Calu3 (cell line): Measurements from ENCODE around the gene GRID2. TPM values are rescaled to one million over a fixed set of nuclear protein-coding genes. Genes with fewer than 3 reads are reported as not detected.
A peak's percentile ranks its signal among the peaks of the same experiment; 100 is the strongest.
"Not testable (repeated sequence)": the region's sequence is repeated elsewhere in the genome, so short reads cannot be mapped to it uniquely, and the experiment has no call there.

Experiments used
- BruUV-seq: library from RNA; stranded (reverse); fragments of 400-500 nt; replicated peaks from 2 replicates; lab custom pipeline; 2021; lab: Mats Ljungman, UMichigan
- CTCF ChIA-PET: fragments of 300-600 bp; sonication (Branson Sonifier 250); formaldehyde crosslinking; loops from one replicate; lab custom pipeline; 2022; ENCODE audit warnings: antibody characterized with exemption; lab: Charles Lee
- DNase-seq: peaks from one replicate; pipeline ENCODE4 v3.0.0; 2022
- H3K27ac Mint-ChIP-seq: one replicate; pipeline ENCODE4 v1.8.0; 2022; ENCODE audit warnings: mixed read lengths; ENCODE audit not compliant: unreplicated experiment
- H3K27me3 Mint-ChIP-seq: one replicate; pipeline ENCODE4 v1.8.0; 2022; ENCODE audit warnings: mixed read lengths; ENCODE audit not compliant: unreplicated experiment
- H3K36me3 Mint-ChIP-seq: one replicate; pipeline ENCODE4 v1.8.0; 2022; ENCODE audit warnings: mild to moderate bottlenecking, moderate library complexity, mixed read lengths; ENCODE audit not compliant: insufficient read depth, unreplicated experiment
- H3K4me1 Mint-ChIP-seq: one replicate; pipeline ENCODE4 v1.8.0; 2022; ENCODE audit warnings: mild to moderate bottlenecking, low read depth, mixed read lengths; ENCODE audit not compliant: unreplicated experiment
- H3K4me3 Mint-ChIP-seq: one replicate; pipeline ENCODE4 v1.8.0; 2022; ENCODE audit warnings: mild to moderate bottlenecking, low read depth, moderate library complexity, mixed read lengths; ENCODE audit not compliant: unreplicated experiment
- H3K9me3 Mint-ChIP-seq: one replicate; pipeline ENCODE4 v1.8.0; 2022; ENCODE audit warnings: low read depth, mixed read lengths; ENCODE audit not compliant: unreplicated experiment
- CTCF ChIP-seq: fragments of 200-600 bp; IDR thresholded peaks from one replicate; pipeline ENCODE4 v1.8.0; 2022; ENCODE audit warnings: antibody characterized with exemption; ENCODE audit not compliant: unreplicated experiment
- intact Hi-C: fragments of 100-400 bp; cut with micrococcal nuclease; formaldehyde crosslinking; loops from one replicate; pipeline ENCODE4 v1.10.0; 2022; ENCODE audit not compliant: unreplicated experiment
- total RNA-seq: library from RNA; stranded (reverse); gene quantifications from 2 replicates; pipeline ENCODE4 v1.2.3, GENCODE V29; 2022

Gene GRID2
- total RNA-seq, 1 experiment from 2014 or later: not detected

GRCh38 chr4:93355411-93355810, 1051.6 kb downstream of the GRID2 start:
- peak; percentile 14 for DNase-seq
- Mint-ChIP-seq H3K36me3 (peaks cover 4% of the 10 kb centered on the region), H3K27ac (peak overlapping the region; percentile 26), H3K27me3 (no peaks in the 10 kb centered on the region), H3K4me1 (peaks cover 9% of the 10 kb centered on the region), H3K9me3 (no peaks in the 10 kb centered on the region), H3K4me3 (peak overlapping the region; percentile 19)
- BruUV-seq: no TSS peak
- intact Hi-C loops: no loop called here
- CTCF ChIA-PET: no interaction called here
- TF ChIP-seq CTCF: no peak

- no TSS peak for BruUV-seq
- intact Hi-C loops: no loop called here
- Mint-ChIP-seq H3K27ac (no peak overlapping the region), H3K9me3 (no peaks in the 10 kb centered on the region), H3K36me3 (peaks cover 4% of the 10 kb centered on the region), H3K4me1 (peaks cover 9% of the 10 kb centered on the region), H3K27me3 (no peaks in the 10 kb centered on the region), H3K4me3 (no peak overlapping the region)
- DNase-seq: no peak
- CTCF ChIA-PET: no interaction called here
- TF ChIP-seq CTCF: no peak
Observed at GRCh38 chr4:93359586-93359985, 1055.8 kb downstream of the GRID2 start.

- H3K4me1 Mint-ChIP-seq, BruUV-seq, CTCF ChIA-PET, H3K27me3 Mint-ChIP-seq, H3K4me3 Mint-ChIP-seq, intact Hi-C loops, H3K27ac Mint-ChIP-seq, H3K9me3 Mint-ChIP-seq, H3K36me3 Mint-ChIP-seq, DNase-seq: not testable (repeated sequence)
Observed at GRCh38 chr4:93366169-93366755, 1062.5 kb downstream of the GRID2 start.

GRCh38 chr4:93368968-93369367, 1065.2 kb downstream of the GRID2 start:
- Mint-ChIP-seq H3K4me1 (no peaks in the 10 kb centered on the region), H3K36me3 (no peaks in the 10 kb centered on the region), H3K27ac (no peak overlapping the region), H3K27me3 (no peaks in the 10 kb centered on the region), H3K9me3 (peaks cover 8% of the 10 kb centered on the region), H3K4me3 (no peak overlapping the region)
- no peak for DNase-seq
- CTCF ChIA-PET: no interaction called here
- BruUV-seq: no TSS peak
- intact Hi-C loops: no loop called here
- no peak for TF ChIP-seq CTCF

- TF ChIP-seq CTCF: no peak
- no peak for DNase-seq
- no TSS peak for BruUV-seq
- Mint-ChIP-seq H3K36me3 (no peaks in the 10 kb centered on the region), H3K9me3 (peaks cover 8% of the 10 kb centered on the region), H3K4me3 (no peak overlapping the region), H3K4me1 (no peaks in the 10 kb centered on the region), H3K27me3 (no peaks in the 10 kb centered on the region), H3K27ac (no peak overlapping the region)
- intact Hi-C loops: no loop called here
- CTCF ChIA-PET: no interaction called here
Observed at GRCh38 chr4:93370256-93370655, 1066.5 kb downstream of the GRID2 start.
